GM12878 (cell line): ENCODE data around the gene CACNG4.

Experiments
- BCLAF1 ChIP-seq: fragments of 450-650 bp; IDR thresholded peaks from 2 replicates; pipeline ENCODE4 v1.6.1; 2017; ENCODE audit warnings: antibody characterized with exemption, mild to moderate bottlenecking, moderate library complexity
- CHD2 ChIP-seq: IDR thresholded peaks from 2 replicates; pipeline ENCODE4 v1.6.1; 2011; ENCODE audit warnings: low read depth, low read length, improper control_type of control experiment, borderline replicate concordance
- CTCF ChIP-seq, 3 experiments: IDR thresholded peaks in 2 of 3; conservative IDR thresholded peaks in 1 of 3; 2 replicates each; pipeline ENCODE4 v1.5.1; 2011; ENCODE audit warnings: low read depth in 3 of 3, low read length in 3 of 3, mild to moderate bottlenecking in 3 of 3, control low read depth in 2 of 3, moderate library complexity in 2 of 3, inconsistent platforms in 1 of 3, mixed read lengths in 1 of 3; ENCODE audit not compliant: control insufficient read depth in 2 of 3, insufficient read depth in 1 of 3; ENCODE audit errors: extremely low read depth in 1 of 3
- E2F4 ChIP-seq: IDR thresholded peaks from 2 replicates; pipeline ENCODE4 v1.6.1; 2012; ENCODE audit warnings: low read depth, low read length, improper control_type of control experiment
- E4F1 ChIP-seq: fragments of 450-650 bp; IDR thresholded peaks from 2 replicates; pipeline ENCODE4 v1.6.1; 2018; ENCODE audit warnings: borderline replicate concordance, mild to moderate bottlenecking; ENCODE audit not compliant: partially characterized antibody
- NFYA ChIP-seq: IDR thresholded peaks from 2 replicates; pipeline ENCODE4 v1.6.1; 2011; ENCODE audit warnings: low read depth, mild to moderate bottlenecking, low read length, improper control_type of control experiment, borderline replicate concordance
- POLR2AphosphoS5 ChIP-seq: IDR thresholded peaks from 2 replicates; pipeline ENCODE4 v1.6.1; 2011; ENCODE audit warnings: mild to moderate bottlenecking, low read length, inconsistent platforms
- RAD21 ChIP-seq: IDR thresholded peaks from 2 replicates; pipeline ENCODE4 v1.6.1; 2011; ENCODE audit warnings: mild to moderate bottlenecking, low read depth, low read length, moderate library complexity; ENCODE audit not compliant: insufficient read depth
- SP1 ChIP-seq: IDR thresholded peaks from one replicate; pipeline ENCODE4 v1.6.1; 2011; ENCODE audit warnings: low read depth, low read length
- TAF1 ChIP-seq: IDR thresholded peaks from 2 replicates; pipeline ENCODE4 v1.6.1; 2011; ENCODE audit warnings: mild to moderate bottlenecking, low read depth, low read length, borderline replicate concordance

- TF ChIP-seq SP1 (no peak), POLR2AphosphoS5 (no peak), E4F1 (no peak), CTCF (IDR thresholded peaks at IDR 0.05 in 2 of 3, conservative IDR thresholded peaks at IDR 0.05 in 1 of 3; ENCODE audit: control insufficient read depth in 2 of 3, extremely low read depth in 1 of 3, insufficient read depth in 1 of 3, low read depth in 3 of 3, low read length in 3 of 3) (no peak), CHD2 (no peak), TAF1 (no peak), RAD21 (no peak), E2F4 (no peak), NFYA (no peak), BCLAF1 (no peak)
These were observed 110.3 kb downstream of the CACNG4 start for GRCh38 chr17:67074781-67075180.
